Measurements from ENCODE around the gene SPATA31D4. TPM values are rescaled to one million over a fixed set of nuclear protein-coding genes. Genes with fewer than 3 reads are reported as not detected.

Gene SPATA31D4
- total RNA-seq, 4 donors from 2014 or later: not detected

DNA sequence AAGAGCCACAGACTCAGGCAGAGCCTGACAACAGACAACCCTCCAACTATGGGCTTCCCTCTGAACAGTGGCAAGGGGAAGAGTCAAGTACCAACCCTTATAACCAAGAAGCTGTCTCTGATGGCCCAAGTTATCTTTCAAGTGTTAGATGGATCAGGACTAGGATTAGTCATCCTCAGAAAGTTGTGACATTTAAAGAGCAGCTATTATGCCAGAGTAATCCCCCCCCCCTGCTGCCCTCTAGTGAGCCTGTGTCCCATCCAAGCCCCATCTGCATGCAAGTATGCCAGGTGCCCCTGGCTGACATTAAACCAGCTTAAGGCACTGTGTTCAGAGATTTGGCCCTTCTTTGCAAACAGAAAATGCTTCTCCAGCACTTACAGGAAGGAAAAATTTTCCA, 43.5 kb downstream of the SPATA31D4 start:
- Histone ChIP-seq H3K4me1 (peaks cover 0 to 9% of the 10 kb centered on the region in 2 donors), H3K9me3 (no peaks in the 10 kb centered on the region), H3K27ac (no peak overlapping the region), H3K36me3 (no peaks in the 10 kb centered on the region), H3K4me3 (no peak overlapping the region), H3K27me3 (no peaks in the 10 kb centered on the region)
- ATAC-seq (no peak), DNase-seq (no peak)
- in situ Hi-C loops (cut with MboI; ENCODE audit: low sequenced_read_pairs in 4 of 4): no loop called here
- TF ChIP-seq POLR2A (IDR thresholded peaks at IDR 0.05) (no peak), CTCF (IDR thresholded peaks at IDR 0.05 in 4 of 5, conservative IDR thresholded peaks at IDR 0.05 in 1 of 5) (no peak)
- intact Hi-C loops (cut with DNase I; ENCODE audit: low total_unique reads): no loop called here

DNA sequence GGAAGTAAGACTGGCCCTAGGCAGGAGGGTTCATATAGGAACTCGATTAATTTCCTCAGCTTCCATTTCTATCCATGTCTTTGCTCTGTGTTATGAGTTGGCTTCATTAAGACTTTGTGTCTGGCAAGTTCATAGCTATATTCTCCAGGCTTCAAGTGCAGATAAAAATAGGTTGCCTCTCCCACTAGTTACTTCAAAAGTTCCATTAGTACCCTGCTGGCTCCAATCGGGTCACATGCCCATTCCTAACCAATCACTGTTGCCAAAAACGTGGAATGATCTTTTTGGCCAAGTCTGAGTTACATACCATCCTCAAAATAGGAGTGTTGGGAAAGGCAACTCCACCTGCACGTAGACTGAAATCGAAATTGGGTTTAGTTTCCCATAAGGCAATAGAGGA, 46.5 kb downstream of the SPATA31D4 start:
- no peaks in the 10 kb centered on the region for H3K36me3 ChIP-seq
- DNase-seq: no peak
- H3K4me3 ChIP-seq: no peak overlapping the region
- H3K27me3 ChIP-seq: no peaks in the 10 kb centered on the region
- H3K27ac ChIP-seq: no peak overlapping the region
- TF ChIP-seq POLR2A (IDR thresholded peaks at IDR 0.05) (no peak), CTCF (IDR thresholded peaks at IDR 0.05 in 4 of 5, conservative IDR thresholded peaks at IDR 0.05 in 1 of 5) (no peak)
- H3K4me1 ChIP-seq: peaks cover 0 to 9% of the 10 kb centered on the region in 2 donors
- in situ Hi-C loops (cut with MboI; ENCODE audit: low sequenced_read_pairs in 4 of 4) (no loop called here), intact Hi-C loops (cut with DNase I; ENCODE audit: low total_unique reads) (no loop called here)
- no peaks in the 10 kb centered on the region for H3K9me3 ChIP-seq
- ATAC-seq: no peak

DNA sequence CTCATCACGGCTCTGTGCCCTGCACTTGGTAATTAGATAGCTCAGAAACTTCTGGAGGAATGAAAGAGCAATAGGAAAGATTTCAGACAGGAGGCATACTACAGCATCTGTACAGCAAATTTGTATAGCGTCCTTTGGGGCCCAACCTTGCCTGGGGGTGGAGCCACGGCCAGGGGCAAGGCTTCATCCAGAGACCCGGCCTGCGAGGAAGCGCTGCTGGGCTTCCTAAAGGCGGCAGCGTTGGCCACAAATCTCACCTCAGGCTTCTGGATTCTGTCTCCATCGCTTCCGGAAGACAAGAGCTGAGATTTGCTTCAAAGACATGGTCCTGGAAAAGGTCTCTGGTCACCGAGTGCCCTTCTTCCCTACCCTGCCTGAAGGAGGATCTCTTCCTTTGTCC, 48.1 kb downstream of the SPATA31D4 start:
- ATAC-seq (no peak), DNase-seq (no peak)
- intact Hi-C loops (cut with DNase I; ENCODE audit: low total_unique reads) (no loop called here), in situ Hi-C loops (cut with MboI; ENCODE audit: low sequenced_read_pairs in 4 of 4) (no loop called here)
- Histone ChIP-seq H3K9me3 (no peaks in the 10 kb centered on the region), H3K4me1 (peaks cover 0 to 9% of the 10 kb centered on the region in 2 donors), H3K4me3 (no peak overlapping the region), H3K27me3 (no peaks in the 10 kb centered on the region), H3K36me3 (no peaks in the 10 kb centered on the region), H3K27ac (no peak overlapping the region)
- TF ChIP-seq POLR2A (IDR thresholded peaks at IDR 0.05) (no peak), CTCF (IDR thresholded peaks at IDR 0.05 in 4 of 5, conservative IDR thresholded peaks at IDR 0.05 in 1 of 5) (no peak)

DNA sequence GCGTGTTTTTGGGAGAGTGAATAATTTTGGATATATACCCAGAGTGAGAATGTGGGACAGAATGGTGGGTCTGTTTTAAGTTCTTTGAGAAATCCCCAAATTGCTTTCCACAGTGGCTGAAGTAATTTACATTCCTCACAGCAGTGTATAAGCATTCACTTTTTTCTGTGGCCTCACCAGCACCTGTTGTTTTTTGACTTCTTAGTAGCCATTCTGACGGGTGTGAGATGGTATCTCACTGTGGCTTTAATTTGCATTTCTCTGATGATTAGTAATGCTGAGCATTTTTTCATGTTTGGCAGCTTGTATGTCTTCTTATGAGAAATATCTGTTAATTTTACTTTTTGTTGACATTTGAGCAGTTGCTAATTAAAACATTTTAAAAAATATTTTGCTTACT, 51.0 kb downstream of the SPATA31D4 start:
- in situ Hi-C loops (cut with MboI; ENCODE audit: low sequenced_read_pairs in 4 of 4): no loop called here
- TF ChIP-seq CTCF (IDR thresholded peaks at IDR 0.05 in 4 of 5, conservative IDR thresholded peaks at IDR 0.05 in 1 of 5) (no peak), POLR2A (IDR thresholded peaks at IDR 0.05) (no peak)
- H3K36me3 ChIP-seq: no peaks in the 10 kb centered on the region
- no peak overlapping the region for H3K27ac ChIP-seq
- DNase-seq (no peak), ATAC-seq (no peak)
- intact Hi-C loops (cut with DNase I; ENCODE audit: low total_unique reads): no loop called here
- H3K27me3 ChIP-seq: no peaks in the 10 kb centered on the region
- H3K9me3 ChIP-seq: no peaks in the 10 kb centered on the region
- no peak overlapping the region for H3K4me3 ChIP-seq
- peaks cover 0 to 9% of the 10 kb centered on the region in 2 donors for H3K4me1 ChIP-seq

DNA sequence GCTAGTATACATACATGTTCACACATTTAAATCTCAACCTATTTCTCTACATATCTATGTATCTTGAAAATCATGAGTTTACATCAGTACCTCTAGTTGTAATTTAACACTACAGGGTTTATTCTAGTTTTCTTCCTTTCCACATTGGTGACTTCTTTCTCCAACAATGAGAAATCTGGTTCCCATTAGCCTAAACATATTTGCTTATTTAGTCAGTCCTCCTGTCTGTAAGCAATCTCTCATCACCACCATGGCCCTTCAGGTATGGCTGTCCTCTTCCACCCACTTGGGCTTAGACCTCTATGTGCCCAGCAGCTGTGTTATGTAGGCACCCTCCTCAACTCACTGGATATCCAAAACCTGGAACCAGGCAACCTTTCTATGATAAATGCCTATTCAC, 52.3 kb downstream of the SPATA31D4 start:
- intact Hi-C loops (cut with DNase I; ENCODE audit: low total_unique reads) (no loop called here), in situ Hi-C loops (cut with MboI; ENCODE audit: low sequenced_read_pairs in 4 of 4) (no loop called here)
- no peaks in the 10 kb centered on the region for H3K9me3 ChIP-seq
- no peaks in the 10 kb centered on the region for H3K36me3 ChIP-seq
- H3K27ac ChIP-seq: no peak overlapping the region
- no peak overlapping the region for H3K4me3 ChIP-seq
- no peak for DNase-seq
- H3K4me1 ChIP-seq: no peaks in the 10 kb centered on the region
- TF ChIP-seq POLR2A (IDR thresholded peaks at IDR 0.05) (no peak), CTCF (IDR thresholded peaks at IDR 0.05 in 4 of 5, conservative IDR thresholded peaks at IDR 0.05 in 1 of 5) (no peak)
- no peaks in the 10 kb centered on the region for H3K27me3 ChIP-seq
- ATAC-seq: no peak
